Myocyte (in vitro differentiated cells): ENCODE results near the gene TNFSF11. TPM values are rescaled to one million over a fixed set of nuclear protein-coding genes. Genes with fewer than 3 reads are reported as not detected.

Experiments
- DNase-seq: peaks from one replicate; pipeline ENCODE4 v3.0.0-alpha.2; 2012; ENCODE audit warnings: low read depth
- total RNA-seq: library from RNA; depleted of rRNA; stranded (reverse); fragments of >200 nt; gene quantifications from 2 replicates; pipeline ENCODE4 v1.2.3, GENCODE V29; 2014

TNFSF11 gene
- total RNA-seq, 1 donor from 2014 or later = not detected

- DNase-seq = no peak
Observed at GRCh38 chr13:42651936-42652641, 78.1 kb downstream of the TNFSF11 start.

GRCh38 chr13:42652642-42653415 lies 78.9 kb downstream of the TNFSF11 start:
- no peak for DNase-seq

GRCh38 chr13:42653679-42654078 lies 79.7 kb downstream of the TNFSF11 start:
- no peak for DNase-seq

GRCh38 chr13:42654212-42654611 lies 80.3 kb downstream of the TNFSF11 start:
- no peak for DNase-seq

- DNase-seq = no peak
Observed at GRCh38 chr13:42654722-42655121, 80.8 kb downstream of the TNFSF11 start.

- DNase-seq = no peak
Observed at GRCh38 chr13:42656161-42656560, 82.2 kb downstream of the TNFSF11 start.

GRCh38 chr13:42656958-42657357 lies 83.0 kb downstream of the TNFSF11 start:
- no peak for DNase-seq

Other genes starting within 250 kb of the TNFSF11 start
- not detected in 2 replicates for gene FAM216B, start 207.4 kb downstream of the TNFSF11 start, total RNA-seq